ENCODE data around the gene BFSP2. TPM values are rescaled to one million over a fixed set of nuclear protein-coding genes. Genes with fewer than 3 reads are reported as not detected.

Gene BFSP2
- total RNA-seq, 1 donor from 2014 or later, result not detected

- Mint-ChIP-seq H3K4me3 (ENCODE audit: unreplicated experiment) (peak overlapping the region; percentile 2), H3K36me3 (ENCODE audit: unreplicated experiment) (no peaks in the 10 kb centered on the region), H3K27ac (ENCODE audit: unreplicated experiment) (peak overlapping the region; percentile 83), H3K4me1 (ENCODE audit: unreplicated experiment) (peaks cover 67% of the 10 kb centered on the region), H3K27me3 (ENCODE audit: unreplicated experiment) (no peaks in the 10 kb centered on the region), H3K9me3 (ENCODE audit: unreplicated experiment) (no peaks in the 10 kb centered on the region)
- DNase-seq (ENCODE audit: extremely low spot score, unreplicated experiment), result no peak
- no peak for TF ChIP-seq CTCF (IDR thresholded peaks at IDR 0.05)
These were observed 9.1 kb downstream of the BFSP2 start for GRCh38 chr3:133408961-133409360.

- Mint-ChIP-seq H3K36me3 (ENCODE audit: unreplicated experiment) (no peaks in the 10 kb centered on the region), H3K9me3 (ENCODE audit: unreplicated experiment) (no peaks in the 10 kb centered on the region), H3K27ac (ENCODE audit: unreplicated experiment) (no peak overlapping the region), H3K27me3 (ENCODE audit: unreplicated experiment) (no peaks in the 10 kb centered on the region), H3K4me1 (ENCODE audit: unreplicated experiment) (peaks cover 59% of the 10 kb centered on the region), H3K4me3 (ENCODE audit: unreplicated experiment) (no peak overlapping the region)
- TF ChIP-seq CTCF (IDR thresholded peaks at IDR 0.05), result no peak
- DNase-seq (ENCODE audit: extremely low spot score, unreplicated experiment), result no peak
These were observed 10.5 kb downstream of the BFSP2 start for GRCh38 chr3:133410191-133410892.

- no peaks in the 10 kb centered on the region for H3K36me3 Mint-ChIP-seq (ENCODE audit: unreplicated experiment)
- peak overlapping the region; percentile 54 for H3K27ac Mint-ChIP-seq (ENCODE audit: unreplicated experiment)
- TF ChIP-seq CTCF (IDR thresholded peaks at IDR 0.05), result no peak
- H3K4me3 Mint-ChIP-seq (ENCODE audit: unreplicated experiment), result no peak overlapping the region
- no peaks in the 10 kb centered on the region for H3K9me3 Mint-ChIP-seq (ENCODE audit: unreplicated experiment)
- H3K27me3 Mint-ChIP-seq (ENCODE audit: unreplicated experiment), result no peaks in the 10 kb centered on the region
- DNase-seq (ENCODE audit: extremely low spot score, unreplicated experiment), result no peak
- H3K4me1 Mint-ChIP-seq (ENCODE audit: unreplicated experiment), result peaks cover 41% of the 10 kb centered on the region
These were observed 12.6 kb downstream of the BFSP2 start for GRCh38 chr3:133412183-133413132.

GRCh38 chr3:133413161-133414020 lies 13.5 kb downstream of the BFSP2 start:
- Mint-ChIP-seq H3K27ac (ENCODE audit: unreplicated experiment) (peak overlapping the region; percentile 54), H3K4me1 (ENCODE audit: unreplicated experiment) (peaks cover 33% of the 10 kb centered on the region), H3K4me3 (ENCODE audit: unreplicated experiment) (no peak overlapping the region), H3K9me3 (ENCODE audit: unreplicated experiment) (no peaks in the 10 kb centered on the region), H3K27me3 (ENCODE audit: unreplicated experiment) (no peaks in the 10 kb centered on the region), H3K36me3 (ENCODE audit: unreplicated experiment) (no peaks in the 10 kb centered on the region)
- TF ChIP-seq CTCF (IDR thresholded peaks at IDR 0.05), result no peak
- DNase-seq (ENCODE audit: extremely low spot score, unreplicated experiment), result no peak
